ENCODE data around the gene SOX10.

DNA sequence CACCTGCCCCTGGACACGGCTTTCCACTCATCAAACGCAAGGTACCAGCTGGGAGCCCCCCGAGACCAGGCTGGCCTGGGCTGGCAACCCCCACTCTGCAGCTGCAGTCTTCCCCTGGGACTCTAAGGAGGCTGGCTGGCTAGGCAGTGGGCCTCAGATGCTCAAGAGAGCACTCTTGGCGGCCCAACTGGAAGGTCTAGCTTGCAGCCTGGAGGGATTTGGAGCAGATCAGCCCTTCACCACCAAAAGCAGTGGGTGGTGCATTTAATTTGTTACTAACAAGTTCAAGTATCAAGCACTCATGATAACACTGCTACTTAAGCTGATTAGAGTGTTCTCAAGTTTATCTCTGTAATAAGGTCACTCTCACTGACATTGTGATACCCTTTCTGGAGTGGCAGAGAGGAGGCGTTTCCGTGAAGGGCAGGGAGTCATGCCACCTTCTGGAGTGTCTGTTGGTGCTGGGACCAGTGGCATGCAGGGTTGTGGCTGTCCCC lies 52.4 kb downstream of the SOX10 start:
- TF ChIP-seq, protein P1, sequence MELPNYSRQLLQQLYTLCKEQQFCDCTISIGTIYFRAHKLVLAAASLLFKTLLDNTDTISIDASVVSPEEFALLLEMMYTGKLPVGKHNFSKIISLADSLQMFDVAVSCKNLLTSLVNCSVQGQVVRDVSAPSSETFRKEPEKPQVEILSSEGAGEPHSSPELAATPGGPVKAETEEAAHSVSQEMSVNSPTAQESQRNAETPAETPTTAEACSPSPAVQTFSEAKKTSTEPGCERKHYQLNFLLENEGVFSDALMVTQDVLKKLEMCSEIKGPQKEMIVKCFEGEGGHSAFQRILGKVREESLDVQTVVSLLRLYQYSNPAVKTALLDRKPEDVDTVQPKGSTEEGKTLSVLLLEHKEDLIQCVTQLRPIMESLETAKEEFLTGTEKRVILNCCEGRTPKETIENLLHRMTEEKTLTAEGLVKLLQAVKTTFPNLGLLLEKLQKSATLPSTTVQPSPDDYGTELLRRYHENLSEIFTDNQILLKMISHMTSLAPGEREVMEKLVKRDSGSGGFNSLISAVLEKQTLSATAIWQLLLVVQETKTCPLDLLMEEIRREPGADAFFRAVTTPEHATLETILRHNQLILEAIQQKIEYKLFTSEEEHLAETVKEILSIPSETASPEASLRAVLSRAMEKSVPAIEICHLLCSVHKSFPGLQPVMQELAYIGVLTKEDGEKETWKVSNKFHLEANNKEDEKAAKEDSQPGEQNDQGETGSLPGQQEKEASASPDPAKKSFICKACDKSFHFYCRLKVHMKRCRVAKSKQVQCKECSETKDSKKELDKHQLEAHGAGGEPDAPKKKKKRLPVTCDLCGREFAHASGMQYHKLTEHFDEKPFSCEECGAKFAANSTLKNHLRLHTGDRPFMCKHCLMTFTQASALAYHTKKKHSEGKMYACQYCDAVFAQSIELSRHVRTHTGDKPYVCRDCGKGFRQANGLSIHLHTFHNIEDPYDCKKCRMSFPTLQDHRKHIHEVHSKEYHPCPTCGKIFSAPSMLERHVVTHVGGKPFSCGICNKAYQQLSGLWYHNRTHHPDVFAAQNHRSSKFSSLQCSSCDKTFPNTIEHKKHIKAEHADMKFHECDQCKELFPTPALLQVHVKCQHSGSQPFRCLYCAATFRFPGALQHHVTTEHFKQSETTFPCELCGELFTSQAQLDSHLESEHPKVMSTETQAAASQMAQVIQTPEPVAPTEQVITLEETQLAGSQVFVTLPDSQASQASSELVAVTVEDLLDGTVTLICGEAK (IDR thresholded peaks at IDR 0.05), result no peak
- TF ChIP-seq, protein P1 (CRISPR knock-in tag; IDR thresholded peaks at IDR 0.05), result no peak
- TF ChIP-seq, protein P2, sequence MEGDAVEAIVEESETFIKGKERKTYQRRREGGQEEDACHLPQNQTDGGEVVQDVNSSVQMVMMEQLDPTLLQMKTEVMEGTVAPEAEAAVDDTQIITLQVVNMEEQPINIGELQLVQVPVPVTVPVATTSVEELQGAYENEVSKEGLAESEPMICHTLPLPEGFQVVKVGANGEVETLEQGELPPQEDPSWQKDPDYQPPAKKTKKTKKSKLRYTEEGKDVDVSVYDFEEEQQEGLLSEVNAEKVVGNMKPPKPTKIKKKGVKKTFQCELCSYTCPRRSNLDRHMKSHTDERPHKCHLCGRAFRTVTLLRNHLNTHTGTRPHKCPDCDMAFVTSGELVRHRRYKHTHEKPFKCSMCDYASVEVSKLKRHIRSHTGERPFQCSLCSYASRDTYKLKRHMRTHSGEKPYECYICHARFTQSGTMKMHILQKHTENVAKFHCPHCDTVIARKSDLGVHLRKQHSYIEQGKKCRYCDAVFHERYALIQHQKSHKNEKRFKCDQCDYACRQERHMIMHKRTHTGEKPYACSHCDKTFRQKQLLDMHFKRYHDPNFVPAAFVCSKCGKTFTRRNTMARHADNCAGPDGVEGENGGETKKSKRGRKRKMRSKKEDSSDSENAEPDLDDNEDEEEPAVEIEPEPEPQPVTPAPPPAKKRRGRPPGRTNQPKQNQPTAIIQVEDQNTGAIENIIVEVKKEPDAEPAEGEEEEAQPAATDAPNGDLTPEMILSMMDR (IDR thresholded peaks at IDR 0.05 in 2 of 3, conservative IDR thresholded peaks at IDR 0.05 in 1 of 3; ENCODE audit: insufficient read depth in 2 of 3, low read depth in 1 of 3, low read length in 3 of 3), result no peak
- TF ChIP-seq HMGXB4 (CRISPR knock-in tag; IDR thresholded peaks at IDR 0.05) (no peak), JUN (IDR thresholded peaks at IDR 0.05; ENCODE audit: borderline replicate concordance, low read depth, low read length) (no peak), JUN (CRISPR knock-in tag; IDR thresholded peaks at IDR 0.05; ENCODE audit: borderline replicate concordance) (no peak), SPI1 (IDR thresholded peaks at IDR 0.05; ENCODE audit: borderline replicate concordance, low read depth, low read length) (no peak), ZNF589 (CRISPR knock-in tag; IDR thresholded peaks at IDR 0.05; ENCODE audit: low read depth) (no peak), TOE1 (IDR thresholded peaks at IDR 0.05; ENCODE audit: borderline replicate concordance) (no peak), TOE1 (CRISPR knock-in tag; IDR thresholded peaks at IDR 0.05; ENCODE audit: borderline replicate concordance, low read depth) (no peak), ID3 (CRISPR knock-in tag; IDR thresholded peaks at IDR 0.05) (no peak), ID3 (tag; IDR thresholded peaks at IDR 0.05) (no peak), POLR2AphosphoS2 (IDR thresholded peaks at IDR 0.05; ENCODE audit: low read length) (no peak), FOXJ3 (CRISPR knock-in tag; IDR thresholded peaks at IDR 0.05) (no peak), ZFP36 (IDR thresholded peaks at IDR 0.05; ENCODE audit: low read depth, low read length, partially characterized antibody) (no peak), KDM1A (IDR thresholded peaks at IDR 0.05) (no peak)
- TF ChIP-seq, protein P3, sequence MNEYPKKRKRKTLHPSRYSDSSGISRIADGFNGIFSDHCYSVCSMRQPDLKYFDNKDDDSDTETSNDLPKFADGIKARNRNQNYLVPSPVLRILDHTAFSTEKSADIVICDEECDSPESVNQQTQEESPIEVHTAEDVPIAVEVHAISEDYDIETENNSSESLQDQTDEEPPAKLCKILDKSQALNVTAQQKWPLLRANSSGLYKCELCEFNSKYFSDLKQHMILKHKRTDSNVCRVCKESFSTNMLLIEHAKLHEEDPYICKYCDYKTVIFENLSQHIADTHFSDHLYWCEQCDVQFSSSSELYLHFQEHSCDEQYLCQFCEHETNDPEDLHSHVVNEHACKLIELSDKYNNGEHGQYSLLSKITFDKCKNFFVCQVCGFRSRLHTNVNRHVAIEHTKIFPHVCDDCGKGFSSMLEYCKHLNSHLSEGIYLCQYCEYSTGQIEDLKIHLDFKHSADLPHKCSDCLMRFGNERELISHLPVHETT (CRISPR knock-in tag; conservative IDR thresholded peaks at IDR 0.05 in 1 of 2, IDR thresholded peaks at IDR 0.05 in 1 of 2), result no peak
- TF ChIP-seq, protein P4, sequence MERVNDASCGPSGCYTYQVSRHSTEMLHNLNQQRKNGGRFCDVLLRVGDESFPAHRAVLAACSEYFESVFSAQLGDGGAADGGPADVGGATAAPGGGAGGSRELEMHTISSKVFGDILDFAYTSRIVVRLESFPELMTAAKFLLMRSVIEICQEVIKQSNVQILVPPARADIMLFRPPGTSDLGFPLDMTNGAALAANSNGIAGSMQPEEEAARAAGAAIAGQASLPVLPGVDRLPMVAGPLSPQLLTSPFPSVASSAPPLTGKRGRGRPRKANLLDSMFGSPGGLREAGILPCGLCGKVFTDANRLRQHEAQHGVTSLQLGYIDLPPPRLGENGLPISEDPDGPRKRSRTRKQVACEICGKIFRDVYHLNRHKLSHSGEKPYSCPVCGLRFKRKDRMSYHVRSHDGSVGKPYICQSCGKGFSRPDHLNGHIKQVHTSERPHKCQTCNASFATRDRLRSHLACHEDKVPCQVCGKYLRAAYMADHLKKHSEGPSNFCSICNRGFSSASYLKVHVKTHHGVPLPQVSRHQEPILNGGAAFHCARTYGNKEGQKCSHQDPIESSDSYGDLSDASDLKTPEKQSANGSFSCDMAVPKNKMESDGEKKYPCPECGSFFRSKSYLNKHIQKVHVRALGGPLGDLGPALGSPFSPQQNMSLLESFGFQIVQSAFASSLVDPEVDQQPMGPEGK (CRISPR knock-in tag; IDR thresholded peaks at IDR 0.05; ENCODE audit: borderline replicate concordance), result no peak
